SK-N-SH (cell line): Measurements from ENCODE around the gene GPR183.

Experiments used
- CTCF ChIP-seq: fragments of 200-600 bp; sonication (generic); IDR thresholded peaks from 2 replicates; pipeline ENCODE4 v1.6.1; 2017; ENCODE audit warnings: antibody characterized with exemption, mild to moderate bottlenecking, moderate library complexity
- ELF1 ChIP-seq: IDR thresholded peaks from 2 replicates; pipeline ENCODE4 v1.4.0; 2012
- FOXJ3 ChIP-seq: sonication (generic); formaldehyde crosslinking; IDR thresholded peaks from 2 replicates; pipeline ENCODE4 v1.5.1; 2020; ENCODE audit warnings: mild to moderate bottlenecking, missing genetic modification reagents
- MXI1 ChIP-seq: IDR thresholded peaks from 2 replicates; pipeline ENCODE4 v1.6.1; 2012; ENCODE audit warnings: mild to moderate bottlenecking, low read depth, low read length, improper control_type of control experiment

- TF ChIP-seq CTCF (no peak), MXI1 (no peak), FOXJ3 (CRISPR knock-in tag) (no peak), ELF1 (no peak)
Measured at GRCh38 chr13:99304541-99304940, 2.7 kb downstream of the GPR183 start.
